Activated naive CD4-positive, alpha-beta T cell treated with anti-CD3 and anti-CD28 coated beads for 36 hours (primary cell): ENCODE results near the gene KRT6B. TPM values are rescaled to one million over a fixed set of nuclear protein-coding genes. Genes with fewer than 3 reads are reported as not detected.
"Not testable (repeated sequence)": the region's sequence is repeated elsewhere in the genome, so short reads cannot be mapped to it uniquely, and the experiment has no call there.

Experiments
- CTCF ChIA-PET: fragments of 350-600 bp; sonication (Branson Sonifier 250); formaldehyde crosslinking; loops from one replicate; lab custom pipeline; 2021; ENCODE audit warnings: antibody characterized with exemption; lab: Charles Lee
- DNase-seq: peaks from one replicate; pipeline ENCODE4 v3.0.0-alpha.2; 2020
- H3K27ac Mint-ChIP-seq: one replicate; pipeline ENCODE4 v1.8.0; 2021; ENCODE audit warnings: mild to moderate bottlenecking, mixed read lengths
- H3K27me3 Mint-ChIP-seq: one replicate; pipeline ENCODE4 v1.8.0; 2021; ENCODE audit warnings: low read depth, mixed read lengths
- H3K36me3 Mint-ChIP-seq: one replicate; pipeline ENCODE4 v1.8.0; 2021; ENCODE audit warnings: low read depth, mixed read lengths
- H3K4me1 Mint-ChIP-seq: one replicate; pipeline ENCODE4 v1.8.0; 2021; ENCODE audit warnings: low read depth, mixed read lengths
- H3K4me3 Mint-ChIP-seq: one replicate; pipeline ENCODE4 v1.8.0; 2021; ENCODE audit warnings: mild to moderate bottlenecking, moderate library complexity, mixed read lengths
- H3K9me3 Mint-ChIP-seq: one replicate; pipeline ENCODE4 v1.8.0; 2021; ENCODE audit warnings: mixed read lengths
- intact Hi-C: fragments of 100-400 bp; cut with micrococcal nuclease; formaldehyde crosslinking; loops from one replicate; pipeline ENCODE4 v1.15.1; 2023
- total RNA-seq, 2 experiments: library from RNA; stranded (reverse); gene quantifications; one replicate each; pipeline ENCODE4 v1.2.3, GENCODE V29; 2021

Gene KRT6B
- not detected for total RNA-seq

DNA sequence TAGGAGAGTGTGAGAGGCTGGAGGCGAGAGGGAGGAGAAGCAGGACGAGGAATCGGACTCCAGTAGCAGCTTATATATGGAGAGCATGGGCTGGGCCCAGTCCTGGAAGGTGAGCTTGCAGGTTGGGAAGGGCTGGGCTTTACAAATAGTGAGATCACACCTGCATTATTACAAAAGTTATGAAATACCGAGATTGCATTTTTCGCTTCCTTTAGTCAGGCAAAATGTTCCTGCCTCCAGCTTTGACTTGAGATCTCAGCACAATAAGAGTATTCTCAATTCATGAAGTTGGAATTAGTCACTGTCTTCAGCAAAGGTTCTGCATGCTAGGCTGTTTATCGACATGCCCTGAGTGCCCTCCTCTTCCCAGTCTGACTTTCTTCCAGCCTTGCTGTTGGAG is at the start of gene KRT6B:
KRT6B (minus strand) TSS at position 46 of the 400 bp plus-strand sequence. CDS start 68 bp downstream, outside the sequence.
- CTCF ChIA-PET = no interaction called here
- no peak for DNase-seq
- no peaks in the 10 kb centered on the region for H3K9me3 Mint-ChIP-seq
- H3K36me3 Mint-ChIP-seq = no peaks in the 10 kb centered on the region
- intact Hi-C loops = no loop called here
- no peaks in the 10 kb centered on the region for H3K27me3 Mint-ChIP-seq
- H3K4me1 Mint-ChIP-seq = peaks cover 2% of the 10 kb centered on the region
- no peak within 1 kb of the TSS for H3K27ac Mint-ChIP-seq
- H3K4me3 Mint-ChIP-seq = no peak within 1 kb of the TSS

DNA sequence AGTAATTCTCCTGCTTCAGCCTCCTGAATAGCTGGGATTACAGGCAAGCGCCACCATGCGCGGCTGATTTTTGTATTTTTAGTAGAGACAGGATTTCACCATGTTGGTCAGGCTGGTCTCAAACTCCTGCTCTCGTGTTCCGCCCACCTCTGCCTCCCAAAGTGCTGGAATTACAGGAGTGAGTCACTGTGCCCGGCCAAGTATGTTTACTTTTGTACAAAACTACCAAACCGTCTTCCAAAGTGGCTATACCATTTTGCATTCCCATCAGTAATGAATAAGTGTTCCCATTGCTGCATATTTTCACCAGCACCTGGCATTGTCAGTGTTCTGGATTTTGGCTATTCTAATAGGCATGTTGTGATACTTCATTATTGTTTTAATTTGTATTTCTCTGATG is 49.5 kb upstream of the KRT6B start:
- no peak overlapping the region for H3K4me3 Mint-ChIP-seq
- H3K4me1 Mint-ChIP-seq = no peaks in the 10 kb centered on the region
- H3K27me3 Mint-ChIP-seq = peaks cover 12% of the 10 kb centered on the region
- DNase-seq = no peak
- CTCF ChIA-PET = no interaction called here
- H3K36me3 Mint-ChIP-seq = no peaks in the 10 kb centered on the region
- intact Hi-C loops = loop anchor here (10.0 kb wide), 2 partner anchors 127 to 347 kb away; no protein-coding TSS in a partner anchor
- H3K9me3 Mint-ChIP-seq = peaks cover 2% of the 10 kb centered on the region
- no peak overlapping the region for H3K27ac Mint-ChIP-seq

DNA sequence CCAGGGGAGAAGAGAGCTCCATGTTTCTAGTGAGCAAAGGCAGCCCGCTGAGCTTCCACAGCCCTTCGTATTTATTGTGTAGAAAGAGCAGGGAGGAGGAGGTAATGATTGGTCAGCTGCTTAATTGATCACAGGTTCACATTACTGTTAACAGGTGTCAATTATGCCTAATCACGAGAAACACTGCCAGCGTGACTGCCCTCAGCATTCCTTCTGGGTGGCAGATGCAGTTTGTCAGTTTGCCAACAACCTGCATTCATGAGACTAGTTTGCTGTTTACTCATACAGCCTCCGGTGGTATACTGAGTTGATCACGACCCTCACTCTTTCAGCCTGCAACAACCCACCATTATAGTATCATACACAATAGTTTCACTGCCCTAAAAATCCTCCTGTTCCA is 48.6 kb upstream of the KRT6B start:
- intact Hi-C loops = loop anchor here (10.0 kb wide), 2 partner anchors 126 to 346 kb away; no protein-coding TSS in a partner anchor
- H3K27me3 Mint-ChIP-seq, DNase-seq, H3K27ac Mint-ChIP-seq, H3K4me1 Mint-ChIP-seq, H3K4me3 Mint-ChIP-seq, H3K9me3 Mint-ChIP-seq, H3K36me3 Mint-ChIP-seq: not testable (repeated sequence)
- CTCF ChIA-PET = interaction anchor here (1.2 to 1.4 kb wide), 2 partner anchors 370 to 384 kb away, joined by 3 to 6 read pairs; no protein-coding TSS in a partner anchor

DNA sequence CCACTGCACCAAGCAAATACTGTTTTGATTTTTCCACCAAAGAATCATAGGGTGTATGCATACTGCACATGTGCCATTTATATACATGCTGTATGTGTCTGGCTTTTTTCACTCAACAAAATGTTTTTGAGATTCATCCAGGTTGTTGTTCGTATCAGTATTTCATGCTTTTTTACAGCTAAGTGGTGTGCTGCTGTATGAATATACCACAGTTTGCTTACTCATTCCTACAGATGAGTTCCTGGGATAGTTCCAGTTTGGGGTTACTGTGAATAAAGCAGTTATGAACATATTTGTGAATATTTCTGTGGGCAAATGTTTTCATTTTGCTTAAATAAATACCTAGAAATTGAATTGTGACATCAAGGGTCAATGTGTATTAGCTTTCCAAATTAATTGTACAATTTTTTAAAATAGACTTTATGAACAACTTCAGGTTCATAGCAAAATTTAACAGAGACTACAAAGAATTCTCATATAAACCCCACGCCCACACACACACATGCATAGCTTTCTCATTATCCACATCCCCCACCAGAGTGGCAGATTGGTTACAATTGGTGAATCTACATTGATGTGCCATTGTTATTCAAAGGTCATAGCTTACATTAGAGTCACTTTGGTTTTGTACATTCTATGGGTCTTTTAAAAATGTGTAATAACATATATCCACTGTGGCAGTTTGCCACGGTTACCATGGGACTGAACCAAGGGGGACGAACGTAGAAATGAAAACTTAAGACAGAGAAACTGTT is 48.0 kb upstream of the KRT6B start:
- CTCF ChIA-PET = interaction anchor here (0.6 to 1.4 kb wide), 3 partner anchors 57 to 385 kb away, joined by 3 to 6 read pairs (median 3); no protein-coding TSS in a partner anchor
- intact Hi-C loops = loop anchor here (10.0 kb wide), 2 partner anchors 125 to 345 kb away; no protein-coding TSS in a partner anchor

DNA sequence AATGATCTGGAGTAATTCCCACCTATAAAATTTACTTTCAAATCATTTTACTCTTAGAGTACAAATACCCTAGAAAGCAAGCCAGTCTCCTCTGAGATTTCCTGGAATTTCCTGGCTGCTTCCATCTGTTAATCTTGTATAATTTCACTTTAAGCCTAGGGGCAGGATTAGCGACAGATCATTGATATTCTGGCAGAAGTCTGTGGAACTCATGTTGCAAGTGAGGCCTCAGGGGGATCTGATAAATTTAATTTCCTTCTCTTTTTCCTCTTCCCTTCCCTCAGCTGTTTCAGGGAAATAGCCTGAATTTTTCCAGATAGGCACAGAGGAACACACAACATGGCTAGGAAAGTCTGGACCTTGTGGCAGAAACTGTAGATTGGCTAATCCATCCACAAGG is 47.0 kb upstream of the KRT6B start:
- no peaks in the 10 kb centered on the region for H3K36me3 Mint-ChIP-seq
- intact Hi-C loops = no loop called here
- H3K4me1 Mint-ChIP-seq = no peaks in the 10 kb centered on the region
- CTCF ChIA-PET = no interaction called here
- no peak overlapping the region for H3K4me3 Mint-ChIP-seq
- no peak for DNase-seq
- H3K27ac Mint-ChIP-seq = no peak overlapping the region
- peaks cover 2% of the 10 kb centered on the region for H3K9me3 Mint-ChIP-seq
- no peaks in the 10 kb centered on the region for H3K27me3 Mint-ChIP-seq

More for the DNA sequence above, 48.0 kb upstream of the KRT6B start:
- no peak overlapping the region for H3K4me3 Mint-ChIP-seq
- no peak overlapping the region for H3K27ac Mint-ChIP-seq
- H3K27me3 Mint-ChIP-seq = no peaks in the 10 kb centered on the region
- peaks cover 2% of the 10 kb centered on the region for H3K9me3 Mint-ChIP-seq
- no peaks in the 10 kb centered on the region for H3K36me3 Mint-ChIP-seq
- no peak for DNase-seq
- H3K4me1 Mint-ChIP-seq = no peaks in the 10 kb centered on the region

DNA sequence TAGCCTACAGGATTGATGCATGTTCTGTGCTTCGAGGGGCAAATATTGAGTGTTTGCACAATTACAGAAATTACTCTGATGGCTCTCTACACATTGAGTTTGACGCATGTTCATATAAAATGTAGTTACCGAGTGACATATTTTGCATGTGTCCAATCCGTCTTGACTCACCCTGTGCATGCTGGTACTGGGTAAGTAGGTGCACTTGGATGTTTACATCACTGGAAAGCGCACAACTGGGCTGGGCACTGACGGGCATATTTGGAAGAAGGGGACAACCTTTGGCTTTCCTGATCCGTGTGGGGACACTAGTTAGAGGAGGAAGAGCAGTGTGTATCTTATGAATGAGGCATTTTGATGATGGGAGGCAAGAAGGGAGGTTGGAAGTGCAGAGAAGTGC is 46.0 kb upstream of the KRT6B start:
- no peaks in the 10 kb centered on the region for H3K36me3 Mint-ChIP-seq
- no peak overlapping the region for H3K27ac Mint-ChIP-seq
- H3K4me3 Mint-ChIP-seq = no peak overlapping the region
- no peak for DNase-seq
- intact Hi-C loops = no loop called here
- no peaks in the 10 kb centered on the region for H3K9me3 Mint-ChIP-seq
- CTCF ChIA-PET = no interaction called here
- H3K4me1 Mint-ChIP-seq = no peaks in the 10 kb centered on the region
- H3K27me3 Mint-ChIP-seq = no peaks in the 10 kb centered on the region

DNA sequence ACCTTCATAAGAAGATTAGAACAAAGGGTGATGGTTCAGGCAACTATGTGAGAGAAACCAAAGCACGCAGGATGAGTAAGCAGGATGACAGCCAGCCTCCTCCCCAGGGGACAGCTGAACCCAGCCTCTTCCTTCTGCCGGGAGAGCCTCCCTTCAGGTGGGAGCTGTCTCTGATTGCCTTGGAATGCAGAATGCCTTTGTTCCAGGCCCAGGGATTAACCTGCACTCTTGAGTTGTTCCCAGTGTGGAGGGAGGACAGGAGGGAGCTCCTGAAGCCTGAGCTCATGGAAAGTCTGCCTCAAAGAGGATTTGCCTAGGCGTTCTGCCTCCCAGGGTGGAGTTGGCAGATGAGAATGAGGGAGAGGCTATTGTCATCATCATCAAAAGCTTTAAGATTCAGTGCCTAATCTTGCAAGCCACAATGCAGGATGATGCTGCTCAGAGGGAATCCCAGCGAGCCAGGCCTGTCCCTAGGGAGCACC is 44.7 kb upstream of the KRT6B start:
- Mint-ChIP-seq H3K36me3 (no peaks in the 10 kb centered on the region), H3K4me3 (no peak overlapping the region), H3K4me1 (no peaks in the 10 kb centered on the region), H3K27ac (no peak overlapping the region), H3K9me3 (no peaks in the 10 kb centered on the region), H3K27me3 (peaks cover 4% of the 10 kb centered on the region)
- no peak for DNase-seq
- intact Hi-C loops = no loop called here
- CTCF ChIA-PET = interaction anchor here (1.1 kb wide), 1 partner anchor 145 kb away, joined by 3 read pairs; no protein-coding TSS in a partner anchor

DNA sequence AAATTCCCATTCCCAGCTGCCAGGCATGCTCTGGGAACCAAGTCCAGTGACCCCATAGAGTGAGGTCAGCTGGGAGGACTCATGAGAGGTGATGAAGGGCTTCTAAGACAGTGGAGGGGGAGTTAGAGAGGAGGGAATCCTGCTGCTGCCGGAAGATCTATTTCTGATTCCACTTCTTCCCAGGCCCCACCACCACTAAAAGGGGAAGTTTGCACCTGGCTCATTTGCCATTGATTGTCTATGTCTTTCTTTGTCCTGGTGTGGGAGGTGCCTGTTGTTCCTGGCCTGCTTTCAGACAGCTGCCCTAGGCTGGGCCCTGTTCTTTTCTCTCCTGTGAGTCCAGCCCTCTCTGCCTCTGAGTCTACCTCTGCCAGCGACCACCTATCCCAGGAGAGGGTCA is 44.1 kb upstream of the KRT6B start:
- no peak for DNase-seq
- H3K27ac Mint-ChIP-seq = no peak overlapping the region
- no peaks in the 10 kb centered on the region for H3K36me3 Mint-ChIP-seq
- no peaks in the 10 kb centered on the region for H3K9me3 Mint-ChIP-seq
- CTCF ChIA-PET = no interaction called here
- no peak overlapping the region for H3K4me3 Mint-ChIP-seq
- H3K27me3 Mint-ChIP-seq = peaks cover 10% of the 10 kb centered on the region
- intact Hi-C loops = no loop called here
- no peaks in the 10 kb centered on the region for H3K4me1 Mint-ChIP-seq

DNA sequence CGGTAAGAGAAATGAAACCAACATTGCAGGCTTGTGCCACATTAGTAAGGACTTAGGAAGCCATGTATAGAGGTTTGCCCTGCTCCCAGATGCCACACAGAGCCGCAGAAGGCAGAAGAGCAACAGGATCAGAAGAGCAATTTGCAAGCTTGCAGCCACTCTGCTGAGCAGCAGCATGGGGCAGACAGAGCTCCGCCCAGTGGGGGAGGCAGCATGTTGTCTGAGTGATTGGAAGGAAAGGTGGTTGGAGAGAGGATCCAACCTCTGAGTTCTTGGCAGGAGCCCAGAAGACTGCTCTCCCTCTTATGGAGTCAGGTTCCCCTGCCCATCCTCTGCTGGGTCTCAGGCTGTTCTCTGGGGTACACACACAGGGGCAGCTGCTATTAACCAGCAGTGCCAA is 43.4 kb upstream of the KRT6B start:
- Mint-ChIP-seq H3K4me3 (no peak overlapping the region), H3K4me1 (no peaks in the 10 kb centered on the region), H3K27me3 (peaks cover 12% of the 10 kb centered on the region), H3K36me3 (no peaks in the 10 kb centered on the region), H3K9me3 (no peaks in the 10 kb centered on the region), H3K27ac (no peak overlapping the region)
- intact Hi-C loops = no loop called here
- CTCF ChIA-PET = no interaction called here
- peak; percentile 12 for DNase-seq

DNA sequence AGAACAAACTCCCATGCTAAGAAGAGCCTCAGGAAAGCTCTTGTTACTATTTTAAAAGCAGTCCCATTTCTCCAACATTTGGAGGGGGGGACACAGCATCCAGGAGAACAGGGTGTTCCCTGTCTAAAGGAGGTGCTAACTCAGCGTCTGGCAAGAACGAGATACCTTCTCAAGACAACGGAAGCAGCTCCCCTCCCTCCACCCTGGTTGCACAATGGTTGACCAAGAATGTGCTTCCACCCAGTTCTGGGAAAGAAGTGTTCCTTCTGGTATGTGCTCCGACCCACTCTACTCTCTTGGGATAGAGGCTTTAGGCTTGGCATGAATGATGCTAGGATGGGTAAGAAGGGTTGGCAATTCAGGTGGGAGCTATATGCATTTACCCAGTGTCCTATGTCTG is 42.6 kb upstream of the KRT6B start:
- Mint-ChIP-seq H3K27me3 (peaks cover 12% of the 10 kb centered on the region), H3K4me1 (no peaks in the 10 kb centered on the region), H3K9me3 (no peaks in the 10 kb centered on the region), H3K36me3 (no peaks in the 10 kb centered on the region), H3K27ac (no peak overlapping the region), H3K4me3 (no peak overlapping the region)
- DNase-seq = no peak
- CTCF ChIA-PET = no interaction called here
- intact Hi-C loops = no loop called here

DNA sequence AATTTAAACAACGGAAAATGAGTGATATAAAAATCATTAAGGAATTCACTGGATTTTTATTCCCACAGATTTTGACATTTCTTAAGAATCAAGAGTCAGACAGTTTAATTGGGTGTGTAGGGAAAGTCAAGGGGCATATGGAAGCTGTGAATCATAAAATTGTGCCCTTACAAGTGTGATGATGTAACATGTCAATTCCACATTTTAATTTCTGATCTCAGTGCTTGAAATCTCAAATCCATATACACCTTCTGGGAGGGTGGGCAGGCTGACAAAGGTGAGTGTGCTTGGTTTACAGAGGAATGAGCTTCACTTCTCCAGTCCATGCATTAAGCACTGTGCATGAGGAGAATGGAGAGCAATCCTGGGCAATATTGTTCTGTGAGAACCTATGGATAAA is 42.2 kb upstream of the KRT6B start:
- no peaks in the 10 kb centered on the region for H3K9me3 Mint-ChIP-seq
- H3K4me3 Mint-ChIP-seq = no peak overlapping the region
- CTCF ChIA-PET = no interaction called here
- DNase-seq = no peak
- peaks cover 12% of the 10 kb centered on the region for H3K27me3 Mint-ChIP-seq
- no peaks in the 10 kb centered on the region for H3K4me1 Mint-ChIP-seq
- no peaks in the 10 kb centered on the region for H3K36me3 Mint-ChIP-seq
- intact Hi-C loops = no loop called here
- H3K27ac Mint-ChIP-seq = no peak overlapping the region

DNA sequence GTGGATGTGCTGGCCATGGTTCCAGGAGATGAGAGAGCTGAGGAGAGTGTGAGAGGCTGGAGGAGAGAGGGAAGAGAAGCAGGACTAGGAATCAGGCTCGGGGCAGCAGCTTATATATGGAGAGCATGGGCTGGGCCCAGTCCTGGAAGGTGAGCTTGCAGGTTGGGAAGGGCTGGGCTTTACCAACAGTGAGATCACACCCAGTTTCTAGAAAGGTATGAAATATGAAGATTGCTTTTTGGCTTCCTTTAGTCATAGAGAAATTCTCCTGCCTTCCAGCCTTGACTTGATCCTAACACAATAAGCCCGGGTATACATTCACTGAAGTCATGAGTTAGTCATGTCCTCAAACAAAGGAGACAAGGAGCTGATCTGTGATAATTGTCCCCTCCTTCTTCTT is 41.2 kb upstream of the KRT6B start, which contains the start of gene KRT6A:
KRT6A (minus strand) TSS at position 86 of the 400 bp plus-strand sequence; CDS start at position 17, 69 bp downstream.
- H3K27ac Mint-ChIP-seq = no peak within 1 kb of the TSS
- no peak for DNase-seq

DNA sequence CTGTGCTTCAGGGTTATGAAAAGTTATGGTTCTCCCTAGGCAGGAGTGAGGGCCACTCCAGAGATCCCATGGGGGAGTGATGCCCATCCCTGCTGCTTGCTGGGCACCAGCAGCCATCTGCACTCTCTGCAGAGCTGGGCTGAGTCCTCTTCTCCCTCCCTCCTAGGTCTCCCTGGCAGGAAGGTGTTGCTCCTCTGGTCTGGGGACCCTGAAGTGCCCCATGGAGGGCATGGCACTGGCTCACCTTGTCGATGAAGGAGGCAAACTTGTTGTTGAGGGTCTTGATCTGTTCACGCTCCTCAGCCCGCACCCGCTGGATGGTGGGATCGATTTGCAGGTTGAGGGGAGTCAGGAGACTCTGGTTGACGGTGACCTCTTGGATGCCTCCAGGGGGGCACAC is 40.5 kb upstream of the KRT6B start:
- DNase-seq, H3K36me3 Mint-ChIP-seq, H3K27ac Mint-ChIP-seq, H3K9me3 Mint-ChIP-seq, H3K4me1 Mint-ChIP-seq, intact Hi-C loops, H3K4me3 Mint-ChIP-seq, CTCF ChIA-PET: not testable (repeated sequence)
- peaks cover 16% of the 10 kb centered on the region for H3K27me3 Mint-ChIP-seq

More for the DNA sequence above, 41.2 kb upstream of the KRT6B start, which contains the start of gene KRT6A:
- no peaks in the 10 kb centered on the region for H3K4me1 Mint-ChIP-seq
- H3K36me3 Mint-ChIP-seq = no peaks in the 10 kb centered on the region
- peaks cover 16% of the 10 kb centered on the region for H3K27me3 Mint-ChIP-seq
- no peaks in the 10 kb centered on the region for H3K9me3 Mint-ChIP-seq
- H3K4me3 Mint-ChIP-seq = no peak within 1 kb of the TSS
- intact Hi-C loops = no loop called here
- CTCF ChIA-PET = no interaction called here
